Right lobe of liver (tissue), 6 donors: Measurements from ENCODE around the gene RPS6KB1. TPM values are rescaled to one million over a fixed set of nuclear protein-coding genes. Genes with fewer than 3 reads are reported as not detected.
"Not testable (repeated sequence)": the region's sequence is repeated elsewhere in the genome, so short reads cannot be mapped to it uniquely, and the experiment has no call there.

Experiments
- ATAC-seq, 4 donors: fragments of 200-7000 bp; cut with Tn5 transposase; one replicate each; pipeline ENCODE4 v1.9.1; 2020; ENCODE audit warnings: mild to moderate bottlenecking in 4 of 4, moderate library complexity in 4 of 4
- DNase-seq, 3 donors: peaks; one replicate each; pipeline ENCODE4 v3.0.0-alpha.2; 2020
- H3K27ac ChIP-seq, 3 donors: fragments of 200-600 bp; one replicate each; pipeline ENCODE4 v1.8.0; 2022
- H3K27me3 ChIP-seq, 2 donors: fragments of 200-600 bp; one replicate each; pipeline ENCODE4 v1.8.0; 2022
- H3K36me3 ChIP-seq, 4 donors: fragments of 200-600 bp; sonication (generic) in 1 of 4; one replicate each; pipeline versions ENCODE4 v1.5.1 to v1.8.0; 2017 to 2022; ENCODE audit warnings: control low read depth in 1 of 4
- H3K4me1 ChIP-seq, 4 donors: fragments of 200-600 bp; sonication (generic) in 1 of 4; one replicate each; pipeline versions ENCODE4 v1.5.1 to v1.8.0; 2017 to 2022; ENCODE audit warnings: control low read depth in 1 of 4
- H3K4me3 ChIP-seq, 3 donors: fragments of 200-600 bp; one replicate each; pipeline ENCODE4 v1.8.0; 2022
- H3K9me3 ChIP-seq, 4 donors: fragments of 200-600 bp; sonication (generic) in 1 of 4; one replicate each; pipeline versions ENCODE4 v1.5.1 to v1.8.0; 2017 to 2022; ENCODE audit warnings: control low read depth in 1 of 4
- CTCF ChIP-seq, 4 donors: fragments of 200-600 bp in 3 of 4; fragments of 450-650 bp in 1 of 4; IDR thresholded peaks; one replicate each; pipeline versions ENCODE4 v1.5.1 to v1.8.0; 2016 to 2022; ENCODE audit warnings: antibody characterized with exemption in 4 of 4, mild to moderate bottlenecking in 2 of 4
- POLR2A ChIP-seq: fragments of 450-650 bp; IDR thresholded peaks from one replicate; pipeline ENCODE4 v1.6.1; 2017; ENCODE audit warnings: antibody characterized with exemption, mild to moderate bottlenecking
- WGBS: methylation state at CpG from one replicate; pipeline ENCODE4 v1.1.6; 2018; ENCODE audit warnings: low coverage, low lambda C conversion rate; ENCODE audit not compliant: insufficient coverage; ENCODE audit errors: missing lambda C conversion rate; 5-methylcytosine and 5-hydroxymethylcytosine counted together
- intact Hi-C, 2 donors: fragments of 100-400 bp; cut with DNase I; formaldehyde crosslinking; loops; one replicate each; pipeline versions ENCODE4 v1.11.2 to v1.14.1; 2022
- total RNA-seq, 6 experiments: library from RNA; depleted of rRNA in 2 of 6; stranded (reverse); fragments of >200 nt in 2 of 6; fragmentation: NEBNext Ultra II Directional in 3 of 6; extraction: Animal tissue kit (Norgen Biotek cat#: 25700) in 3 of 6; gene quantifications; one replicate each; pipeline versions ENCODE4 v1.1.0 to v1.2.4, GENCODE V29; 2016 to 2023
- donor health status: DM: no; HTN: yes; CAD: no.
- donor health status: DM: no; HTN: no; CAD: no.
- donor health status: DM: no; HTN: no; CAD: no.
- donor health status: DM: no; HTN: yes; CAD: no.
- donor health status: DM: no; HTN: yes; CAD: no.

Gene RPS6KB1
- total RNA-seq, 6 experiments from 2014 or later = 11.3 to 20.3 (median 14.8) TPM

GRCh38 chr17:59851439-59852375 is 41.2 kb upstream of the RPS6KB1 start:
- 64% methylated on average over 12 of the region's 14 CpGs for whole genome bisulfite sequencing
- Histone ChIP-seq H3K4me1 (peaks cover 0 to 32% (median 15%) of the 10 kb centered on the region in 4 donors), H3K27ac (peak overlapping the region in 2 of 3 donors; percentile 2 to 54), H3K9me3 (no peaks in the 10 kb centered on the region), H3K27me3 (no peaks in the 10 kb centered on the region), H3K36me3 (no peaks in the 10 kb centered on the region), H3K4me3 (no peak overlapping the region)
- intact Hi-C loops = no loop called here
- ATAC-seq (peak in 2 of 4 donors; percentile 0 to 19), DNase-seq (no peak)
- TF ChIP-seq CTCF (IDR thresholded peaks at IDR 0.05) (no peak), POLR2A (no peak)

GRCh38 chr17:59852847-59853167 is 40.1 kb upstream of the RPS6KB1 start:
- DNase-seq, intact Hi-C loops, H3K27me3 ChIP-seq, H3K4me3 ChIP-seq, H3K36me3 ChIP-seq, ATAC-seq, H3K9me3 ChIP-seq: not testable (repeated sequence)
- H3K4me1 ChIP-seq = peaks cover 0 to 21% (median 10%) of the 10 kb centered on the region in 4 donors
- H3K27ac ChIP-seq = peak overlapping the region in 1 of 3 donors; percentile 54
- WGBS = 87% methylated on average over 3 of the region's 7 CpGs

GRCh38 chr17:59853168-59853918 is 39.6 kb upstream of the RPS6KB1 start:
- DNase-seq (peak in 1 of 3 donors; percentile 58), ATAC-seq (peak in 3 of 4 donors; percentile 15 to 65 (median 56))
- peak overlapping the region in 1 of 3 donors; percentile 54 for H3K27ac ChIP-seq
- intact Hi-C loops = no loop called here
- peaks cover 0 to 16% (median 7%) of the 10 kb centered on the region in 4 donors for H3K4me1 ChIP-seq
- H3K36me3 ChIP-seq = no peaks in the 10 kb centered on the region
- no peak overlapping the region for H3K4me3 ChIP-seq
- no peaks in the 10 kb centered on the region for H3K9me3 ChIP-seq
- TF ChIP-seq CTCF (IDR thresholded peaks at IDR 0.05) = peak in 3 of 4 donors; percentile 13 to 44 (median 32)
- no peak for TF ChIP-seq POLR2A
- no peaks in the 10 kb centered on the region for H3K27me3 ChIP-seq
- 76% methylated on average over 14 of the region's 14 CpGs for WGBS

GRCh38 chr17:59853919-59854729 is 38.8 kb upstream of the RPS6KB1 start:
- DNase-seq, H3K27me3 ChIP-seq, intact Hi-C loops, ATAC-seq, H3K9me3 ChIP-seq, H3K4me1 ChIP-seq, H3K36me3 ChIP-seq, H3K4me3 ChIP-seq: not testable (repeated sequence)
- 97% methylated on average over 9 of the region's 10 CpGs for WGBS
- peak overlapping the region in 1 of 3 donors; percentile 57 for H3K27ac ChIP-seq
